ENCODE measurements around the gene SH3BGRL2. TPM values are rescaled to one million over a fixed set of nuclear protein-coding genes. Genes with fewer than 3 reads are reported as not detected.

SH3BGRL2 gene
- total RNA-seq, 3 donors from 2014 or later = 63.2 to 158 (median 127) TPM

DNA sequence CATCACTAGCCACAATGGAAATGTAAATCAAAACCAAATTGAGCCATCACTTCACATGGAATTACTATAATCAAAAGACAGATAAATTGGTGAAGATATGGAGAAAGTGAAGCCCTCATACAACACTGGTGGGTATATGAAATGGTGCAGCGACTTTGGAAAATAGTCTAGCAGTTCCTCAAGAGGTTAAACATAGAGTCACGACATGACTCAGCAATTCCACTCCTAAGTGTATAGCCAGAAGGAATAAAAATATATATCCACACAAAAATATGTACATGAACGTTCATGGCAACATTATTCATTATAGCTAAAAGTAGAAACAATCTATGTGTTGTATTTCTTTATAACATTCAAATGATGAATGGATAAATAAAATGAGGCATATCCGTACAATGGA is 33.1 kb upstream of the SH3BGRL2 start:
- intact Hi-C loops (cut with DNase I, micrococcal nuclease) = no loop called here
- DNase-seq = no peak
- H3K9me3 ChIP-seq = no peaks in the 10 kb centered on the region
- TF ChIP-seq, protein P1, sequence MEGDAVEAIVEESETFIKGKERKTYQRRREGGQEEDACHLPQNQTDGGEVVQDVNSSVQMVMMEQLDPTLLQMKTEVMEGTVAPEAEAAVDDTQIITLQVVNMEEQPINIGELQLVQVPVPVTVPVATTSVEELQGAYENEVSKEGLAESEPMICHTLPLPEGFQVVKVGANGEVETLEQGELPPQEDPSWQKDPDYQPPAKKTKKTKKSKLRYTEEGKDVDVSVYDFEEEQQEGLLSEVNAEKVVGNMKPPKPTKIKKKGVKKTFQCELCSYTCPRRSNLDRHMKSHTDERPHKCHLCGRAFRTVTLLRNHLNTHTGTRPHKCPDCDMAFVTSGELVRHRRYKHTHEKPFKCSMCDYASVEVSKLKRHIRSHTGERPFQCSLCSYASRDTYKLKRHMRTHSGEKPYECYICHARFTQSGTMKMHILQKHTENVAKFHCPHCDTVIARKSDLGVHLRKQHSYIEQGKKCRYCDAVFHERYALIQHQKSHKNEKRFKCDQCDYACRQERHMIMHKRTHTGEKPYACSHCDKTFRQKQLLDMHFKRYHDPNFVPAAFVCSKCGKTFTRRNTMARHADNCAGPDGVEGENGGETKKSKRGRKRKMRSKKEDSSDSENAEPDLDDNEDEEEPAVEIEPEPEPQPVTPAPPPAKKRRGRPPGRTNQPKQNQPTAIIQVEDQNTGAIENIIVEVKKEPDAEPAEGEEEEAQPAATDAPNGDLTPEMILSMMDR (IDR thresholded peaks at IDR 0.05) = no peak
- no peak overlapping the region for H3K4me3 ChIP-seq
- no peaks in the 10 kb centered on the region for H3K36me3 ChIP-seq (ENCODE audit: low read depth)
- H3K4me1 ChIP-seq (ENCODE audit: low read depth) = peaks cover 21% of the 10 kb centered on the region
- ATAC-seq = no peak

DNA sequence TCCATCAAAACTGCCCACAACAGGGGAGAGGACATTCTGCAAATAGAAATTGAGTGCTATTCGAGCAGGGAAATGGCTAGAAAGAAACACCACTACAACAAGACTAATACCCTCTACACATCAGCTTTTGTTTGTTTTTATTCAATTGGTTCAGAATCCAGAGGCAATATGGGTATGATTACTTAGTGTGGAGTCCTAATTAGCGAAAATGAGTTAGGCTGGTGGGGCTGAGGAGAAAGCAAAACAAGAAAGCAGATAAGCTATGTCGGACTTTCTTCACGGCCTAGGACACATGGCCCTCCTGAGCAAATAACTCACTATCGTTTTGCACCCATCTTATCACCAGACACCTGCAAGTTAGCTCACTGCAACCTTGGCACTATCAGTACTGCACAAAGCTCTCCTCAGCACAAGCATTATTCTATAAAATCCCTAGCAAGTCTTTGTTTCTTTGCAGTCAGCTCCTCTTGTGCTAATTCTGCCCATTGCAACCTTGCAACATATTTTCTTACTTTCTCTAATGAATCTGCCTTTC is 31.3 kb upstream of the SH3BGRL2 start:
- H3K4me1 ChIP-seq (ENCODE audit: low read depth) = peaks cover 24% of the 10 kb centered on the region
- H3K4me3 ChIP-seq = no peak overlapping the region
- TF ChIP-seq, protein P1 (IDR thresholded peaks at IDR 0.05) = no peak
- intact Hi-C loops (cut with DNase I, micrococcal nuclease) = no loop called here
- no peaks in the 10 kb centered on the region for H3K9me3 ChIP-seq
- no peaks in the 10 kb centered on the region for H3K36me3 ChIP-seq (ENCODE audit: low read depth)
- DNase-seq (no peak), ATAC-seq (peak; percentile 63)

GRCh38 chr6:79600313-79600712 is 30.8 kb upstream of the SH3BGRL2 start:
- intact Hi-C loops (cut with DNase I, micrococcal nuclease) = no loop called here
- ATAC-seq = peak; percentile 11
- H3K36me3 ChIP-seq (ENCODE audit: low read depth) = no peaks in the 10 kb centered on the region
- TF ChIP-seq, protein P1 (IDR thresholded peaks at IDR 0.05) = no peak
- H3K9me3 ChIP-seq = no peaks in the 10 kb centered on the region
- H3K4me3 ChIP-seq = no peak overlapping the region
- no peak for DNase-seq
- H3K4me1 ChIP-seq (ENCODE audit: low read depth) = peaks cover 29% of the 10 kb centered on the region

DNA sequence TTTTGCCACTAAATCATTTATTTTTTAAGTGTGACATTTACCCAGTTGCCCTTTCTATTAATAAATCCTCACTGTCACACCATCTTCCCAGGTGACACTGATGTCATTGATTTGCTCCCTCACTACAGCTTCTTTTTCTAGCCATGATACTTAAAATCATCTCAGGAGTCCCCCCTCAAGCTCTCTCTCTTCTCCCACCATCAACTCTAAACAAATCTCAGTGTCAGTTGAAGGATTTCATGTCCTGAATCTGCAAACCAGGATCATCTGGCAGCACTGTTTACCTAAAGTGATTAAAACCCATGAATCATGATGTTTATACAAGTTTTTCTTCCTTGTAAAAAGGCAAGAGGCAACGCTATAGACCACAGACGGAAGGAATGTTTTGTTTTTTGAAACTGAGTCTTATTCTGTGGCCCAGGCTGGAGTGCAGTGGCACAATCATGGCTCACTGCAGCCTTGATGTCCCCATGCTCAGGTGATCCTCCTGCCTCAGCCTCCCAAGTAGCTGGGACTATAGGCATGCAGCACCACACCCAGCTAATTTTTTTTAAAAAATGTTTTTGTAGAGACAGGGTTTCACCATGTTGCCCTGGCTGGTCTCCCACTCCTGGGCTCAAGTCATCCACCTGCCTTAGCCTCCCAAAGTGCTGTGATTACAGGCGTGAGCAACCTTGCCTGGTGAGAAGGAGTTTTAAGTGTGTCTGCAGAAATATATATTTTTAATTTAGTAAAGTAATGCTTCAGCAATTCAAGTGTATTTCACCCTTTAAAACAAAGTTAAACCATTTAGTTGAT is 30.1 kb upstream of the SH3BGRL2 start:
- TF ChIP-seq, protein P1 (IDR thresholded peaks at IDR 0.05) = no peak
- intact Hi-C loops (cut with DNase I, micrococcal nuclease) = no loop called here
- H3K4me3 ChIP-seq = no peak overlapping the region
- DNase-seq (no peak), ATAC-seq (peak; percentile 89)
- H3K4me1 ChIP-seq (ENCODE audit: low read depth) = peaks cover 32% of the 10 kb centered on the region
- no peaks in the 10 kb centered on the region for H3K9me3 ChIP-seq
- H3K36me3 ChIP-seq (ENCODE audit: low read depth) = no peaks in the 10 kb centered on the region

GRCh38 chr6:79602859-79603258 is 28.3 kb upstream of the SH3BGRL2 start:
- TF ChIP-seq, protein P1 (IDR thresholded peaks at IDR 0.05) = no peak
- no peaks in the 10 kb centered on the region for H3K36me3 ChIP-seq (ENCODE audit: low read depth)
- DNase-seq = no peak
- intact Hi-C loops (cut with DNase I, micrococcal nuclease) = no loop called here
- no peaks in the 10 kb centered on the region for H3K9me3 ChIP-seq
- H3K4me3 ChIP-seq = no peak overlapping the region
- peaks cover 37% of the 10 kb centered on the region for H3K4me1 ChIP-seq (ENCODE audit: low read depth)
- no peak for ATAC-seq
